Astrocyte of the spinal cord (primary cell): ENCODE results near the gene TAS2R4.
A peak's percentile ranks its signal among the peaks of the same experiment; 100 is the strongest.
"Not testable (repeated sequence)": the region's sequence is repeated elsewhere in the genome, so short reads cannot be mapped to it uniquely, and the experiment has no call there.

Source experiments
- DNase-seq: peaks from one replicate; pipeline ENCODE4 v3.0.0; 2011; ENCODE audit warnings: low read depth, low spot score
- H3K4me3 ChIP-seq: 2 replicates; pipeline ENCODE4 v1.5.1; 2011; ENCODE audit warnings: low read depth, mild to moderate bottlenecking, low read length, moderate library complexity
- in situ Hi-C: cut with HindIII; loops from 2 replicates; pipeline ENCODE4 v1.10.0; 2017; ENCODE audit warnings: low sequenced_read_pairs
- TF ChIP-seq, protein P1 (sequence below): IDR thresholded peaks from 2 replicates; pipeline ENCODE4 v1.5.1; 2012; ENCODE audit warnings: low read depth, mild to moderate bottlenecking, low read length, inconsistent platforms

The TAS2R4 gene

GRCh38 chr7:141739250-141739649, 37.2 kb upstream of the TAS2R4 start:
- H3K4me3 ChIP-seq, result peak overlapping the region; percentile 97
- TF ChIP-seq, protein P1, sequence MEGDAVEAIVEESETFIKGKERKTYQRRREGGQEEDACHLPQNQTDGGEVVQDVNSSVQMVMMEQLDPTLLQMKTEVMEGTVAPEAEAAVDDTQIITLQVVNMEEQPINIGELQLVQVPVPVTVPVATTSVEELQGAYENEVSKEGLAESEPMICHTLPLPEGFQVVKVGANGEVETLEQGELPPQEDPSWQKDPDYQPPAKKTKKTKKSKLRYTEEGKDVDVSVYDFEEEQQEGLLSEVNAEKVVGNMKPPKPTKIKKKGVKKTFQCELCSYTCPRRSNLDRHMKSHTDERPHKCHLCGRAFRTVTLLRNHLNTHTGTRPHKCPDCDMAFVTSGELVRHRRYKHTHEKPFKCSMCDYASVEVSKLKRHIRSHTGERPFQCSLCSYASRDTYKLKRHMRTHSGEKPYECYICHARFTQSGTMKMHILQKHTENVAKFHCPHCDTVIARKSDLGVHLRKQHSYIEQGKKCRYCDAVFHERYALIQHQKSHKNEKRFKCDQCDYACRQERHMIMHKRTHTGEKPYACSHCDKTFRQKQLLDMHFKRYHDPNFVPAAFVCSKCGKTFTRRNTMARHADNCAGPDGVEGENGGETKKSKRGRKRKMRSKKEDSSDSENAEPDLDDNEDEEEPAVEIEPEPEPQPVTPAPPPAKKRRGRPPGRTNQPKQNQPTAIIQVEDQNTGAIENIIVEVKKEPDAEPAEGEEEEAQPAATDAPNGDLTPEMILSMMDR, result no peak
- no peak for DNase-seq
- in situ Hi-C loops, result no loop called here

DNA sequence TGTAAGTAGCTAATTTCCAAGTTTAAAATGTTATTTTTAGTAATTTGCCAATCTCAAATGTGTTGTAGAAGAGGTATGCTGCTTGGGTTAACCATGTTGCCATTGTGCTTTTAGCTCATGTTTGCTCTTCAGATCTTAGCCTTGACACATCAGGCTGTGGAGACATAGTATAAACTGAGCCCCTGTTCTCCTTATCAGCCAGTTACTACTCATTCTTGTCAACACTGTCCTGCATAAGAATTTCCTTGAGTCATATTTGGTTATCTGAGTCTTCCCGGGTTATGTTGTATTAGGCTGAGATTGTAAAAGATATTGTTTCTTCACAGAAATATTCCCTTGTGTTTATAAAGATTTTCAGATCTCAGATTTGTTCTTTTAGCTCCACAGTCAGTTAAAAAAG, 34.2 kb upstream of the TAS2R4 start:
- TF ChIP-seq, protein P1, result no peak
- in situ Hi-C loops, result no loop called here
- H3K4me3 ChIP-seq, result no peak overlapping the region
- DNase-seq, result no peak

DNA sequence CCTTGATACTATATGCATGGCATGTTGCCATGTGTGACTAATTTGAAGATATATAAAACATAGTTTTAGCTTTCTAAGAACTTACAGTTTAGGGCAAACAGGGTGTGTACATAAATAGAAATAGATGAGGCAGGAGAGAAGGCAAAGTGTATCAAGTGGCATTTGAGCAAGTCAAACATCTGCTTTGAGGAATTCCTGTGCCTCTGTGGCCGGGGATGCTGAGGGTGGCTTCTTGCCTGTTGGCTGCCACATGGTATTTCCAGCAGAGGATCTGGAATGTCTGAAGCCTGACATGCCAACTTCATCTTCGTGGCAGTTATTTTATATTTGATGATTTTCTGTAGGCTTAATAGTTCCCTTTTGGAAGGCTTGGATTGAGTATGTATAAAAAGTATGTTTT, 32.3 kb upstream of the TAS2R4 start:
- no peak for DNase-seq
- in situ Hi-C loops, result no loop called here
- H3K4me3 ChIP-seq, result no peak overlapping the region
- TF ChIP-seq, protein P1, result no peak

DNA sequence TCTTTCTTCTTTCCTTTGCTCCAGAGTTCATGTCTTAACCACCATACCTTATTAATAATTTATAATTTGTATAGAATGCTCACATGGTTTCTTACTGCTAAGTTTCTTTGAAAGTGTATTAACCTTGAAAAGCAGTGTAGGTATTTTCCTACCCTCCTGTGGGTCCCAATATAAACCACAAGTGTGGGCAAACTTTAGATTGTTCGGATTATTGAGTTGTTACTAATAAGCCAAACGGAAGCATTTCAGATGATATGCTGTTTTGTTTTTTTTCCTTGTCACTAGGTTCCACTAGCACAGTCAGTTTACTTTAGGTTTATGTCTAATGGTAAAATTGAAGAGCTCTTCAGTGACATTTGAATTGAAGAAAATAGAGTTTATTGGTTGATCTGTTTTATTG, 28.1 kb upstream of the TAS2R4 start:
- in situ Hi-C loops, result no loop called here
- TF ChIP-seq, protein P1, result no peak
- no peak overlapping the region for H3K4me3 ChIP-seq
- DNase-seq, result peak; percentile 46

DNA sequence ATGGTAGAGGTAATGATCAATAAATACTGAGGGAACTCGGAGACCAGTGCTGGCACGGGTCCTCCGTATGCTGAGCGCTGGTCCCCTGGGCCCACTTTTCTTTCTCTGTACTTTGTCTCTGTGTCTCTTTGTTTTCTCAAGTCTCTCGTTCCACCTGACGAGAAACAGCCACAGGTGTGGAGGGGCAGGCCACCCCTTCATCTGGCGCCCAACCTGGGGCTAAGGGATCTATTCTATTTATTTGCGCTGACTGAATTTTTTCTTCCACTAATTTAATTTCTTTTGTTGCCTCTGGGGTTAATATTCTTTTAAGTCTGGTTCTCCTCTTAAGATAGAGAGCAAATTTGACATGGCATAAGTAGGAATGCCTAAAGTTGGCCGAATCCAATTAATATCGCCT, 24.6 kb upstream of the TAS2R4 start:
- in situ Hi-C loops, H3K4me3 ChIP-seq: not testable (repeated sequence)
- peak; percentile 12 for DNase-seq

DNA sequence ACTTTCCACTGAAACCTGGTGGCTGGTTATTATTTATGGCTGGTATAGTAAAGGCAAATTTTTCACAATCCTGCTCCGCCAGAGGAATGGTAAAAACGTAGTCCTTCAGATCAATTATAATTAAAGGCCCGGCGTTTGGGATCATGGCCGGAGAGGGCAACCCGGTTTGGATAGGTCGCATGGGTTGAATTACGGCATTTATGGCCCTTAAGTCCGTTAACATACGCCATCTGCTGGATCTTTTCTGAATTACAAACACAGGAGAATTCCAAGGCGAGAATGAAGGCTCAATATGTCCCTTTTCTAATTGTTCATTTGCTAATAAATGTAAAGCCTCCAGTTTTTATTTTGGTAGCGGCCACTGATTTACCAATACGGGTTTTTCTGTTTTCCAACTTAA, 23.8 kb upstream of the TAS2R4 start:
- TF ChIP-seq, protein P1, result peak; percentile 29
- no peak overlapping the region for H3K4me3 ChIP-seq
- DNase-seq, result no peak
- in situ Hi-C loops, result no loop called here

DNA sequence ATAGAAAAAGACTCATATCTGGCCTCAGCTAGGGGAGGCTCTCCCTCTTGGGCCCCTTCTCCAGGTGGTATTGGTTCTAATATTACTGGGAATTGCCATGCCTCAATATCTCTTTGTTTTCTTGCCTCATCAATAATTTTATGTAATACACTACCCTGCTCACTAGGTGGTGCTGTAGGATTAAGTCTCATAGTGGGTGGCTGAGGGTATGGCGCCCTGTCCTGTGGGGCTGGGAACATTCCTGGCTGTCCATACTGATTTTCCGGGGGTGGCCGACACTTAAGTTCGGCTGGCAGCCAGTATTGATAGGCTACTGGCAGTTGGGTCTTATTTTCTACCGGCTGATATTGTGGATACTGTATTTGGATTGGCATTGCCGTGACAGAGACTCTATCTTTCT, 21.5 kb upstream of the TAS2R4 start:
- no peak for DNase-seq
- TF ChIP-seq, protein P1, result peak; percentile 43
- in situ Hi-C loops, result no loop called here
- H3K4me3 ChIP-seq, result no peak overlapping the region
